ENCODE data around the gene GMFB. TPM values are rescaled to one million over a fixed set of nuclear protein-coding genes. Genes with fewer than 3 reads are reported as not detected.

GMFB gene
- total RNA-seq, 1 experiment from 2014 or later = 53.8 TPM

GRCh38 chr14:54535646-54536045, 46.9 kb upstream of the GMFB start:
- H3K4me1 ChIP-seq (ENCODE audit: control insufficient read depth in 1 of 2, insufficient read depth in 2 of 2, low read length in 2 of 2) = no peaks in the 10 kb centered on the region
- intact Hi-C loops (cut with micrococcal nuclease) = no loop called here
- no TSS peak for BruUV-seq (replicated peaks)
- no peak overlapping the region for H3K9ac ChIP-seq (ENCODE audit: low read length)
- H3K9me2 ChIP-seq (ENCODE audit: insufficient read depth) = no peaks in the 10 kb centered on the region
- no peak overlapping the region for H3K27ac ChIP-seq (ENCODE audit: low read depth, low read length)
- H3K79me2 ChIP-seq (ENCODE audit: insufficient read depth, low read length) = no peaks in the 10 kb centered on the region
- H3K4me3 ChIP-seq (replicated peaks in 1 of 2; ENCODE audit: low read depth in 1 of 2, low read length in 2 of 2) = no peak overlapping the region
- ChIA-PET RAD21 (ENCODE audit: low non-redundant PET in 1 of 2, low total read pairs in 2 of 2, uncharacterized antibody in 2 of 2, unreplicated experiment in 2 of 2) (no interaction called here), POLR2A (no interaction called here), CTCF (no interaction called here)
- H2AFZ ChIP-seq (ENCODE audit: low read depth, low read length, poor library complexity, severe bottlenecking) = no peak overlapping the region
- 0 out of 4 replicates have a peak, but pooled peaks cover 2 to 6% of the 10 kb centered on the region in 2 experiments for H3K36me3 ChIP-seq (ENCODE audit: control insufficient read depth in 1 of 2, insufficient read depth in 2 of 2, low read length in 2 of 2)
- no peaks in the 10 kb centered on the region for H4K20me1 ChIP-seq (ENCODE audit: insufficient read depth)
- TF ChIP-seq CBX3 (IDR thresholded peaks at IDR 0.05; ENCODE audit: low read depth) (no peak), SP1 (IDR thresholded peaks at IDR 0.05; ENCODE audit: low read depth) (no peak)
- DNase-seq (ENCODE audit: low read depth, low spot score) = no peak
- H3K9me3 ChIP-seq (ENCODE audit: control insufficient read depth in 1 of 2, insufficient read depth in 1 of 2, low read depth in 1 of 2, low read length in 2 of 2) = no peaks in the 10 kb centered on the region
- H3K4me2 ChIP-seq (ENCODE audit: low read length) = no peak overlapping the region
- H3K27me3 ChIP-seq (ENCODE audit: insufficient read depth, low read length) = no peaks in the 10 kb centered on the region
- ATAC-seq = no peak

- DNase-seq (ENCODE audit: low read depth, low spot score) = no peak
- no peak overlapping the region for H3K27ac ChIP-seq (ENCODE audit: low read depth, low read length)
- no peaks in the 10 kb centered on the region for H3K9me3 ChIP-seq (ENCODE audit: control insufficient read depth in 1 of 2, insufficient read depth in 1 of 2, low read depth in 1 of 2, low read length in 2 of 2)
- H2AFZ ChIP-seq (ENCODE audit: low read depth, low read length, poor library complexity, severe bottlenecking) = no peak overlapping the region
- CTCF ChIA-PET = no interaction called here
- H3K4me1 ChIP-seq (ENCODE audit: control insufficient read depth in 1 of 2, insufficient read depth in 2 of 2, low read length in 2 of 2) = no peaks in the 10 kb centered on the region
- no peaks in the 10 kb centered on the region for H4K20me1 ChIP-seq (ENCODE audit: insufficient read depth)
- POLR2A ChIA-PET = no interaction called here
- RAD21 ChIA-PET (ENCODE audit: low non-redundant PET in 1 of 2, low total read pairs in 2 of 2, uncharacterized antibody in 2 of 2, unreplicated experiment in 2 of 2) = no interaction called here
- H3K27me3 ChIP-seq (ENCODE audit: insufficient read depth, low read length) = no peaks in the 10 kb centered on the region
- H3K36me3 ChIP-seq (ENCODE audit: control insufficient read depth in 1 of 2, insufficient read depth in 2 of 2, low read length in 2 of 2) = 0 out of 4 replicates have a peak, but pooled peaks cover 2 to 6% of the 10 kb centered on the region in 2 experiments
- H3K4me2 ChIP-seq (ENCODE audit: low read length) = no peak overlapping the region
- no peak overlapping the region for H3K4me3 ChIP-seq (replicated peaks in 1 of 2; ENCODE audit: low read depth in 1 of 2, low read length in 2 of 2)
- TF ChIP-seq CTCF (IDR thresholded peaks at IDR 0.05 in 2 of 3, conservative IDR thresholded peaks at IDR 0.05 in 1 of 3; ENCODE audit: borderline replicate concordance in 1 of 3, insufficient read depth in 1 of 3, low read depth in 2 of 3, low read length in 2 of 3) (no peak), CEBPB (IDR thresholded peaks at IDR 0.05; ENCODE audit: low read depth) (no peak)
- H3K79me2 ChIP-seq (ENCODE audit: insufficient read depth, low read length) = no peaks in the 10 kb centered on the region
- ATAC-seq = no peak
- no peak overlapping the region for H3K9ac ChIP-seq (ENCODE audit: low read length)
- no peaks in the 10 kb centered on the region for H3K9me2 ChIP-seq (ENCODE audit: insufficient read depth)
- intact Hi-C loops (cut with micrococcal nuclease) = no loop called here
- no TSS peak for BruUV-seq (replicated peaks)
Measured at GRCh38 chr14:54535126-54535525, 46.3 kb upstream of the GMFB start.
